UCSD-AML1 (cell line): ENCODE results near the gene RPS18.

ENCODE experiments used
- DNase-seq: peaks from one replicate; lab custom pipeline; 2025; ENCODE audit not compliant: unreplicated experiment; lab: John Stamatoyannopoulos, UW

RPS18 gene

GRCh38 chr6:33314515-33314942, 42.7 kb downstream of the RPS18 start:
- peak; percentile 53 for DNase-seq

- DNase-seq: no peak
These were observed 43.3 kb downstream of the RPS18 start for GRCh38 chr6:33314943-33315792.

GRCh38 chr6:33315793-33316602, 44.1 kb downstream of the RPS18 start:
- no peak for DNase-seq

GRCh38 chr6:33316603-33317418, 44.9 kb downstream of the RPS18 start:
- no peak for DNase-seq

GRCh38 chr6:33317419-33317668, 45.5 kb downstream of the RPS18 start:
- DNase-seq: no peak

GRCh38 chr6:33317669-33318425, 46.0 kb downstream of the RPS18 start, which contains the start of gene ZBTB22:
Gene ZBTB22 (minus strand): TSS chr6:33317744. CDS start chr6:33316916, 828 bp downstream.
- peak; percentile 99 for DNase-seq

- no peak for DNase-seq
These were observed 46.7 kb downstream of the RPS18 start for GRCh38 chr6:33318426-33319073.

GRCh38 chr6:33319939-33320314, 48.1 kb downstream of the RPS18 start:
- no peak for DNase-seq

GRCh38 chr6:33320315-33321181, 48.7 kb downstream of the RPS18 start:
- DNase-seq: no peak

- no peak for DNase-seq
These were observed 49.4 kb downstream of the RPS18 start for GRCh38 chr6:33321227-33321626.

- DNase-seq: no peak
These were observed 51.7 kb downstream of the RPS18 start for GRCh38 chr6:33323623-33323948.

GRCh38 chr6:33324125-33324524, 52.2 kb downstream of the RPS18 start:
- DNase-seq: no peak
